Adipocyte (in vitro differentiated cells): ENCODE measurements around the gene PIGT.

Experiments
- DNase-seq: peaks from one replicate; pipeline ENCODE4 v3.0.0-alpha.2; 2015; ENCODE audit warnings: low read depth
- H3K27me3 ChIP-seq: replicated peaks from 2 replicates; pipeline ENCODE4 v1.7.0; 2013; ENCODE audit warnings: mild to moderate bottlenecking, low read length, moderate library complexity; ENCODE audit not compliant: control insufficient read depth, insufficient read depth
- H3K36me3 ChIP-seq: 2 replicates; pipeline ENCODE4 v1.7.0; 2013; ENCODE audit warnings: low read length, mild to moderate bottlenecking, moderate library complexity; ENCODE audit not compliant: control insufficient read depth, insufficient read depth, severe bottlenecking
- H3K4me1 ChIP-seq: 2 replicates; pipeline ENCODE4 v1.7.0; 2013; ENCODE audit warnings: mild to moderate bottlenecking, low read length, moderate library complexity; ENCODE audit not compliant: control insufficient read depth, insufficient read depth
- H3K4me3 ChIP-seq: 2 replicates; pipeline ENCODE4 v1.7.0; 2013; ENCODE audit warnings: mild to moderate bottlenecking, low read length, moderate library complexity
- H3K9ac ChIP-seq: 2 replicates; pipeline ENCODE4 v1.7.0; 2013; ENCODE audit warnings: mild to moderate bottlenecking, low read length, moderate library complexity
- H3K9me3 ChIP-seq: 2 replicates; pipeline ENCODE4 v1.7.0; 2013; ENCODE audit warnings: mild to moderate bottlenecking, low read length, moderate library complexity; ENCODE audit not compliant: control insufficient read depth

PIGT gene

GRCh38 chr20:45374966-45375365, 41.0 kb upstream of the PIGT start:
- Histone ChIP-seq H3K4me1 (peaks cover 6% of the 10 kb centered on the region), H3K9me3 (no peaks in the 10 kb centered on the region), H3K9ac (no peak overlapping the region), H3K36me3 (peaks cover 4% of the 10 kb centered on the region), H3K4me3 (no peak overlapping the region), H3K27me3 (no peaks in the 10 kb centered on the region)
- no peak for DNase-seq

GRCh38 chr20:45377269-45377668, 38.7 kb upstream of the PIGT start:
- no peaks in the 10 kb centered on the region for H3K27me3 ChIP-seq
- peaks cover 6% of the 10 kb centered on the region for H3K4me1 ChIP-seq
- no peak overlapping the region for H3K4me3 ChIP-seq
- no peak for DNase-seq
- H3K9me3 ChIP-seq, result no peaks in the 10 kb centered on the region
- H3K36me3 ChIP-seq, result peaks cover 4% of the 10 kb centered on the region
- no peak overlapping the region for H3K9ac ChIP-seq

GRCh38 chr20:45378191-45378590, 37.8 kb upstream of the PIGT start, which contains the start of gene TP53TG5:
Gene TP53TG5, minus strand, starts transcription at chr20:45378325. Its CDS starts 89 bp downstream, at chr20:45378236.
- no peaks in the 10 kb centered on the region for H3K9me3 ChIP-seq
- H3K4me3 ChIP-seq, result no peak within 1 kb of the TSS
- H3K4me1 ChIP-seq, result peaks cover 3% of the 10 kb centered on the region
- H3K9ac ChIP-seq, result no peak within 1 kb of the TSS
- H3K27me3 ChIP-seq, result no peaks in the 10 kb centered on the region
- no peak for DNase-seq
- H3K36me3 ChIP-seq, result peaks cover 4% of the 10 kb centered on the region

GRCh38 chr20:45387274-45387673, 28.7 kb upstream of the PIGT start:
- no peak overlapping the region for H3K4me3 ChIP-seq
- H3K9me3 ChIP-seq, result peaks cover 4% of the 10 kb centered on the region
- no peaks in the 10 kb centered on the region for H3K27me3 ChIP-seq
- H3K4me1 ChIP-seq, result no peaks in the 10 kb centered on the region
- no peaks in the 10 kb centered on the region for H3K36me3 ChIP-seq
- H3K9ac ChIP-seq, result no peak overlapping the region
- DNase-seq, result no peak

- no peaks in the 10 kb centered on the region for H3K4me1 ChIP-seq
- no peak overlapping the region for H3K4me3 ChIP-seq
- no peak for DNase-seq
- H3K36me3 ChIP-seq, result no peaks in the 10 kb centered on the region
- H3K9me3 ChIP-seq, result peaks cover 4% of the 10 kb centered on the region
- H3K9ac ChIP-seq, result no peak overlapping the region
- H3K27me3 ChIP-seq, result no peaks in the 10 kb centered on the region
Observed at GRCh38 chr20:45390931-45391330, 25.0 kb upstream of the PIGT start.

GRCh38 chr20:45391559-45391958, 24.4 kb upstream of the PIGT start:
- Histone ChIP-seq H3K9me3 (peaks cover 4% of the 10 kb centered on the region), H3K27me3 (no peaks in the 10 kb centered on the region), H3K9ac (no peak overlapping the region), H3K4me3 (no peak overlapping the region), H3K36me3 (no peaks in the 10 kb centered on the region), H3K4me1 (no peaks in the 10 kb centered on the region)
- no peak for DNase-seq

- Histone ChIP-seq H3K27me3 (no peaks in the 10 kb centered on the region), H3K4me1 (no peaks in the 10 kb centered on the region), H3K36me3 (no peaks in the 10 kb centered on the region), H3K9ac (no peak overlapping the region), H3K4me3 (no peak overlapping the region), H3K9me3 (no peaks in the 10 kb centered on the region)
- no peak for DNase-seq
Observed at GRCh38 chr20:45392733-45393132, 23.2 kb upstream of the PIGT start.

DNA sequence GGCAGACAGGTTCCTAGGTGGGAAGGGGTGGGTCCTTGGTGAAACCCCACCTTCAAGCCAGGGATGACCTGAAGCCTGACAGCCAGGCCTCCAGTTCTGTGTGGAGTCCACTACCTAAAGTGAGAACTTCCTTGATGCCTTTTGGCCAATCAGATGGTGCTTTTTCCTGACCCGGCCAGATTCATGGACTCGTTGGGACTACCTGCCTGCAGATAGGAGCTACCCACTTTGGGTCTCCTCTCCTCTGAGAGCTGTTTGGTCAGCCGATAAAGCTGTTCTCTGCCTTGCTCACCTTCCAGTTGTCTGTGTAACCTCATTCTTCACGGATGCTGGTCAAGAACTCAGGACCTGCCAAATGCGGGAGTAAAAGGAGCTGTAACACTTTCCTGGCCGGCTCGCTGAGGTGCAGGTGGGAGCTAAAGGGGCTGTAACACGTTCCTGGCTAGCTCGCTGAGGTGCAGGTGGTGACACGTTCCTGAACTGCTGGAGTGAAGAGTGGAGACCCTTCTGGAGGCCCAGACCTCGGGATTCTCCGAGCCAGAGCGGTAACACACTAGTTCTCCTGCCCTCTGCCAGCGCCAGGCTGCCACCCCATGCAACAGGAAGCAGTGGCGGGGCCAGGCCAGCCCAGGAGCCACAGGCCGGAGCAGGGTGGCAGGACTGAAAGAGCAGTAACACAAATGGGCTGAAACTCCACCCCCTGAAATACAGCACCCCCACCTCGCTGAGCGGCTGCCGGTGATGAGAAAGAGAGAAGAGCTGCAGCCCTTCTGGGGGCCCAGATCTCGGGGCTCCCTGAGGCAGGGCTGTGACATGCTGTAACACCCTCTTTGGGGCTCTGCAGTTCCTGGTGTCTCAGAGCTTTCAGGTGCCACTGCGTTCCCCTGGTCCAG, 21.5 kb upstream of the PIGT start:
- Histone ChIP-seq H3K36me3 (no peaks in the 10 kb centered on the region), H3K9me3 (peaks cover 7% of the 10 kb centered on the region), H3K9ac (no peak overlapping the region), H3K27me3 (no peaks in the 10 kb centered on the region), H3K4me3 (no peak overlapping the region), H3K4me1 (no peaks in the 10 kb centered on the region)
- no peak for DNase-seq

GRCh38 chr20:45395114-45395415, 20.9 kb upstream of the PIGT start:
- H3K36me3 ChIP-seq, result no peaks in the 10 kb centered on the region
- H3K9me3 ChIP-seq, result peaks cover 7% of the 10 kb centered on the region
- no peak overlapping the region for H3K4me3 ChIP-seq
- H3K27me3 ChIP-seq, result no peaks in the 10 kb centered on the region
- DNase-seq, result no peak
- no peaks in the 10 kb centered on the region for H3K4me1 ChIP-seq
- no peak overlapping the region for H3K9ac ChIP-seq

- no peaks in the 10 kb centered on the region for H3K27me3 ChIP-seq
- H3K9me3 ChIP-seq, result peaks cover 10% of the 10 kb centered on the region
- H3K4me1 ChIP-seq, result no peaks in the 10 kb centered on the region
- H3K9ac ChIP-seq, result no peak overlapping the region
- H3K36me3 ChIP-seq, result no peaks in the 10 kb centered on the region
- no peak overlapping the region for H3K4me3 ChIP-seq
- DNase-seq, result no peak
Observed at GRCh38 chr20:45399018-45399417, 16.9 kb upstream of the PIGT start.

DNA sequence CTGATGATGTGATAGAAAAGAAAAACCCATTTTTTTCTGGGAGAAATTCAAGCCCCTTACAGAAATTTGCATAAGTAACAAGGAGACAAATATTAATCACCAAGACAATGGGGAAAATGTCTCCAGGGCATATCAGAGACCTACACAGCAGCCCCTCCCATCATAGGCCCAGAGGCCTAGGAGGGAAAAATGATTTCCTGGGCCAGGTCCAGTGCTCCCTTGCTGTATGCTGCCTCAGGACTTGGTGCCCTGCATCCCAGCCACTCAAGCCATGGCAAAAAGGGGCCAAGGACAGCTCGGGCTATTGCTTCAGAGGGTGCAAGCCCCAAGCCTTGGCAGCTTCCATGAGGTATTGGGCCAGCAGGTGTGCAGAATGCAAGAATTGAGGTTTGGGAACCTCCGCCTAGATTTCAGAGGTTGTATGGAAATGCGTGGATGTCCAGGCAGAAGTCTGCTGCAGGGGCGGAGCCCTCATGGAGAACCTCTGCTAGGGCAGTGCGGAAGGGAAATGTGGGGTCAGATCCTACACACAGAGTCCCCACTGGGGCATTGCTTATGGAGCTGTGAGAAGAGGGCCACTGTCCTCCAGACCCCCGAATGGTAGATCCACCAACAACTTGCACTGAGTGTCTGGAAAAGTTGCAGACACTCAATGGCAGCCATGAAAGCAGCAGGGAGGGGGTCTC, 15.5 kb upstream of the PIGT start:
- no peak overlapping the region for H3K4me3 ChIP-seq
- no peaks in the 10 kb centered on the region for H3K4me1 ChIP-seq
- DNase-seq, result no peak
- no peak overlapping the region for H3K9ac ChIP-seq
- H3K27me3 ChIP-seq, result no peaks in the 10 kb centered on the region
- peaks cover 10% of the 10 kb centered on the region for H3K9me3 ChIP-seq
- H3K36me3 ChIP-seq, result no peaks in the 10 kb centered on the region
